OCI-M1 (cell line): ENCODE results near the gene PEX11B.

Experiments used
- DNase-seq: peaks from one replicate; lab custom pipeline; 2025; lab: John Stamatoyannopoulos, UW

PEX11B gene

DNA sequence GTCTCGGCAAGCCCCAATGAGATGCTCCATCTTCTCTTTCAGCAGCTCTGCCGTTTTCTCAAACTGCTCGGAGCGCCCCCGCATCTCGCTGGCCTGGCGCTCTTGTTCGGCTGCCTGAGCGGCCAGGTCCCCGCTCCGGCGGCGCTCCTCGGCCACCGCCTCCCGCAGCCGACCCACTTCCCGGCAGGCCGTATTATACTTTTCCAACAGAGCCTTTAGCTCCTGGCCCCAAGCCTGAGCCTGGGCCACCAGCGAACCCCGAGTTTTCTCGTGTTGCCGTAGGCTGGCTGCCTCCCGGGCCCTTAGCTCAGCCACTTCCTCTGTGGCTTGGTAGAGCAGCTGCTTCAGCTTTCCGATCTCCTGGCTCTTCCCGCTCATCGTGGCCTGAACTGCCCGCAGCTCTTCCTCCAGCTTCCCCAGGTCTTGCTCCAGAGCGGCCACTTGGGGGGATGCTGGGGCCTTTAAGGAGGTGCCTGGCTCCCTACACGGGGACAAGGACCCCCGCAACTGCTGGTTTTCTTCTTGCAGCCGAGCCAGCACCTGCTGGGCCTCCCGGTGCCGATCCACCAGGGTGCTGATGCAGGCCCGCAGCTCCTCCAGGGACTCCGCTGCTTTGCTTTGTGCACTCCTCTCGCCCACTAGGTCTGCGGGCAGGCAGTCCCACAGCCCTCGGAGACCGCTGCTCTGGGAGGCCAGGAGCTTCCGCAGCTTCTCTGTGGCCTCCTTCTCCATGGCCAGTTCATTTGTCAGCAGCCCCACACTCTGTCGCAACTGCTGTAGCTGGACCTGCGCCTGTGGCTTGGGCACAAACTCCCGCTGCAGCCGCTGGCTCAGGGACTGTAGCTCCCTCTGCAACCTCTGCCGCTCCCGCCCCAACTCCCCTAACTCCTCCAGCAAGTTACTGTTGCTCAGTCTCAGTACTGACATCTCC is 46.3 kb downstream of the PEX11B start:
- DNase-seq = no peak

- DNase-seq = no peak
These were observed 50.3 kb downstream of the PEX11B start for GRCh38 chr1:145868232-145868631.

GRCh38 chr1:145863282-145864018 is 55.1 kb downstream of the PEX11B start:
- DNase-seq = no peak
